G401 (cell line): ENCODE results near the gene CERKL. TPM values are rescaled to one million over a fixed set of nuclear protein-coding genes. Genes with fewer than 3 reads are reported as not detected.

Source experiments
- DNase-seq: peaks from one replicate; pipeline ENCODE4 v3.0.0-alpha.2; 2015; ENCODE audit warnings: low spot score
- in situ Hi-C: cut with HindIII; loops from 2 replicates; pipeline ENCODE4 v1.10.0; 2016; ENCODE audit warnings: low sequenced_read_pairs, mixed read lengths
- total RNA-seq: library from RNA; depleted of rRNA; stranded (reverse); fragments of >200 nt; shearing (Covaris generic); gene quantifications from 2 replicates; pipeline ENCODE4 v1.2.3, GENCODE V29; 2014

The CERKL gene
- total RNA-seq, 1 experiment from 2014 or later: not detected

DNA sequence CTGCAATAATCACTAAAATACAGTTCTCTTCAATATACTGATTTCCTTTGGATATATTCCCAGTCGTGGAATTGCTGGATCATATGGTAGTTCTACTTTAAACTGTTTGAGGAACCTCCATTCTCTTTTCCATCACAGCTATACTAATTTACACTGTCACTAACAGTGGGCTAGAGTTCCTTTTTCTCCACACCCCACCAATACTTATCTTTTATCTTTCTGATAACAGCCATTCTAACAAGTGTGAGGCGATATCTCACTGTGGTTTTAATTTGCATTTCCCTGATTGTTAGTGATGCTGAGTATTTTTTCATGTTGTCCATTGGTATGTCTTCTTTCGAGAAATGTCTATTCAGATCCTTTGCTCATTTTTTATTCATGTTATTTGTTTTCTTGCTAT lies 68.4 kb downstream of the CERKL start:
- in situ Hi-C loops: no loop called here

GRCh38 chr2:181586569-181587081 lies 70.3 kb downstream of the CERKL start:
- in situ Hi-C loops: no loop called here
- peak; percentile 52 for DNase-seq

More for the DNA sequence above, 68.4 kb downstream of the CERKL start:
- no peak for DNase-seq

GRCh38 chr2:181585732-181586131 lies 71.2 kb downstream of the CERKL start:
- peak; percentile 67 for DNase-seq
- in situ Hi-C loops: no loop called here

DNA sequence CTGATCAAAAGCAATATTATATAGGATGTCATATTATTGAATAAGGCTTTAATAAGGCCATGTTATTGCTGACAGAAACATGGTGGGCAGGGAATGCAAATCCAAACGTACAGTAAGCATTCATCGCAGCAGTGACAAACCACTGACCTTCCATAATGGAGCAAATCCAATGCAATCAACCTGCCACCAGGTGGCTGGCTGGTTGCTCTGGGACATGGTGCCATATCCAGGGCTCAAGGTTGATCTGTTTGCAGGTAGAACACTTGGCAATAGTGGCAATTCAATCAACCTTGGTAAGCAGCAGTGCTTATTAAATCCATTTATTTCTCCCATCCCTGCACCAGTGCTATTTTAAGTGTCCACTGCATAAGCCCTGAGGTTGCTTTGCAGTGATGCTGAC lies 75.4 kb downstream of the CERKL start:
- peak; percentile 39 for DNase-seq
- in situ Hi-C loops: no loop called here

DNA sequence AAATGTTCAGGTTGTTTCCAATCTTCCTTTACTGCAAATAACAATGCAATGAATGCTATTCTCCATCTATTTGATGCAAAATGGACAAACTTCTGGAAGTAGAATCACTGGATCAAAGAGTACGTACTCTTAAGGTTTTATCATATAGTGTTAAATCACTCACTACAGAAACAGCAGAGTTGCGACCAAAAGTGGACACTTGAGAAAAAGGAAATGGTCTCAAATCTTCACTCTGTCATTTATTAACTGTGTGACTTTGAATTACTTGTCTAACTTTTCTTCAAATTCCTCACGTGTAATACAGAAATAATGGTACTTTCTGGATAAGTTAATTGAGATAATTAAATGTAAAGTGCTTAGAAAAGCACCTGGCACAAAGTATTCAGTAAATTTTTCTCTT lies 78.1 kb downstream of the CERKL start:
- in situ Hi-C loops: no loop called here
- DNase-seq: no peak

DNA sequence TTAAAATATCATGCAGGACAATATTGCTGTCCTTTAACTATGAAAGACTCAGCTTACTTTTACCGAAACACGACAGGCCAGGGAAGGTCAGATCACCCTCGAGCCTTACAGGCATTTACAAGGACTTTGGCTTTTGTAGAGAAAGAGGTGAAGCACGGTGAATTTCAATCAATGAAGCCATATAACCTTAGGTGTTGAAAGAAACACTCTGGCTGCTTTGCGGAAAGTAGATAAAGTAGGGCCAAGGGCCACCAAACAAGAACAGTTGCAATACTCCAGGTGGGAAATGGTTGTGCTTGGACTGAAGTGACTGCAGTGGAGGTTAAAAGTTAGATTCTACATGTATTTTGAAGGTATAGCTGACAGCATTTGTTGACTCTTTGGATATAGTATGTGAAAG lies 80.5 kb downstream of the CERKL start:
- in situ Hi-C loops: no loop called here
- DNase-seq: no peak

DNA sequence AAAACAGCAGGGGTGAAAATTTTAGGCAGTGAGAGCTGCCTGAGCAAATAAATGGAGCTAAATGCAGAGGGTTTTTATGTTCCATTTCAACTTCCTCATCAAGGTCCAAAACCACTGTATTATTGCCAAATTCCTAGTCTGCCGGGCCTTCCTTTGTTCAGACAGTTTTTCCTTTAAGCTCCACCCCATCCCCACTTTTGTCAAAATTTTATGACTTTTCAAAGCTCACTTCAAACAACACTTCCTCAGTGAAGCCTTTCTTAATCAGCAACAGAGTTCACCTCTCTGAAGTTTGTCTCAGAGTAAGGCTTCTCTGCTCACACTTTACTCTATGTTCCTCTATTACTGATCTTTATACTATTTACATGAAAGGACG lies 81.3 kb downstream of the CERKL start:
- DNase-seq: peak; percentile 44
- in situ Hi-C loops: no loop called here

GRCh38 chr2:181575024-181575649 lies 81.8 kb downstream of the CERKL start:
- peak; percentile 87 for DNase-seq
- in situ Hi-C loops: no loop called here

DNA sequence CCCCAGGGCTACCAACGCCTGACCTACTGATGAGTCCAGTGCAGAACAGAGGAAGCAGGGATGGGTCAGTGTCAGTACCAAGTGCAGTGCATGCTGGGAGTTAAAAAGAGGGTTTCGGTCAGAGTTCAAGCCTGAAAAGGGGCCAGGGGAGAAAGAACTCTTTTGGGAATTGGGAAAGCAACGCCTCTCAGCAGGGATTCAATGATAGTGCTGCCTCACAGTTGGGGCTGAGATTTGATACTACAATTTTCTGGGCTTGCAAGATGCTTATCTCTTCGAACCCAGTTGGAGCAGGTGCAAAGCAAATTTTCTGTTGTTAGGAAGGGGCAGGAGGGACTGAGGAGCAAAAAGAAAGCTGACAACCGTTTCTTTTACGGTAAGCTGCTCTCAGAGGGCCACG lies 82.6 kb downstream of the CERKL start:
- peak; percentile 51 for DNase-seq
- in situ Hi-C loops: no loop called here

DNA sequence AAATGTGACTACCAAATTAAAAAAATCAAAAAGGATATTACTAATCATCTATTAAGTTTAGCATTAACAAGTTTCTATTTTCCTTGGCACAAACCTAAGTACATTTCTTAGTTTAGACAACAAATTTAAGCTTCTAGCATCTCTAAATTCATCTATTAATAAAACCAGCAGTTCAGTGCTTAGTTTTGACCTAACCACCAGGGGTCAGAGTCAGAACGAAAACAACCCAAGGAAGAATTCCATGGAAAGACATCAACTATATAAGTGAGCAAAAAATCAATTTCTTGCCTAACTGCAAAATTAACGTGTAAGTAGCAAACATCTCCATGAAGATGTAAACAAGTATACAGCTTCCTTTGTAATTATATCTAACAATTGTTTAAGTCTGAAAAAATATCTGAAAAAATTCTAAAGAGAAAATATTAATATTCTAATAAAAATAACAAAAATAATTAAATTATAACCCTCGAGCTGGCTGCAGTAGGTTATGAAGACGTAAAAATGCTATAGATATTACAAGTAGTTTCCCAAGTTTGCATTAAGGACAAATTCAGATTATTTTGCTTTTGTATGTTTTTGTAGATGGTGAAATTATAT lies 83.7 kb downstream of the CERKL start:
- in situ Hi-C loops: no loop called here
- DNase-seq: peak; percentile 80

DNA sequence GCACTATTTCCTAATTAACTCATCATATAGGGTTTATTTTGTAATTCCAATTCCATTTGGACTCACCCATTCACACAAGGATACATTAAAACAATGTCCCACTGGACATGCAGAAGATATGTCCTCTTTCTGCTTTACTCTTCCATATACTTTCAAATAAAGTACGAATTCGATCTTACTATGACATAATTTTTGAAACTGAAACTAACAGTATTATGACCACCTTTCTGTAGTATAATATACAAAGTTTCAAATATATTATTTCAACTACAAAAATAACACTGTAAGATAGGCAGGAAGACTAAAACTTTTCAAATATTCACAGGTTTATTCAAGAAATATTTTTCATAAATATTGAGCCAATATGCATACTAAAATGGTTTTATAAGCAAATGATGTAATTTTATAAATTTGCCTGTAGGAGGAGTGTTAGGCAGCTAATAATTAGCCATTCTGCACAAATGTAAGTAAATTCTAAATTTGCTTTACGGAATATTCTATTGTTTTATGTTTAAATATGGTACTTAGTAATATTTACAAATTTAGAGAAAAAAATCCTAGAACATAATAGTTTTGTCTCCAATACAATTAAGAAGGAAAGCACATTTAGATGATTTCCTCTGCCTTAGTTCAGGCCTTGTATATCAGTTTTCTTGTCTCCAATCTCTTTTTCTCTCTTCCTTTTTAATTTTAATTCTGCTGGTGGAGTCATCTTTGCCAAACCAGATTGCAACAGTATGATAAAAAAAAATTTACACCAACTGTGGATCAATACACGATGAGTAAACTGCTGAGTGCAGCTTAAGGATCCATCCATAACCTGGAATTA lies 85.9 kb downstream of the CERKL start:
- in situ Hi-C loops: no loop called here

GRCh38 chr2:181570059-181570458 lies 86.8 kb downstream of the CERKL start:
- in situ Hi-C loops: no loop called here
- DNase-seq: no peak

More for the DNA sequence above, 85.9 kb downstream of the CERKL start:
- peak; percentile 51 for DNase-seq

DNA sequence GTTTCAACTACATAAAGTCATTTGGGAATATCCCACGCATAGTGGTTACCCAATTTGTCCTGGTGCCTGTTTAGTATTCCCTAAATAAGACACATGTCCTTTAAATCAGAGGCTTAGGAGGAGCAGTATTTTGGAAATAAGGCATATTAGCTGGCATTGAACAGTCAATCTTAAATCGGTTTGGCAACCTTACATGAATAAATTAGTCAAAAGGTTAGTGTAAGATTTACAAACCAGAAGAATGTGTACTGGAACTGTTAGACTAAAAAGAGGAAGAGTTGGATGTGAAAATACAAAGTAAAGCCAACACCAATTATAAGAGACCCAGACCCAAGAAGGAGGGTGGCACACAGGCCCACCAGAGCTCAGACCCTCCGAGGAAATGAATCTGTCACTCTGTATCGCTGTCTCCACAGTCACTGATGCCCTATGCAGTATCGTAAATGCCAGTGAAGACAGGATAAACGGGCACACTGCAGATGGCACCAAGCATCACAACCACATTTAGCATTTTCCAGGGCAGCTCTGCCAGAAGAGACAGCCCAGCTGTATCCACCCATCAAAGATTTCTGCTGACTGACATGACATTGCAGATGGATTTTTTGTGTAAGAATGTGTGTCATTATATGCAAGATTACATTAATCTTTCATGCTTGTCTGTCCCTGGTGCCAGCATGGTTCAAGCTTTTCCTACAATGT lies 90.4 kb downstream of the CERKL start:
- DNase-seq: peak; percentile 83
- in situ Hi-C loops: no loop called here

DNA sequence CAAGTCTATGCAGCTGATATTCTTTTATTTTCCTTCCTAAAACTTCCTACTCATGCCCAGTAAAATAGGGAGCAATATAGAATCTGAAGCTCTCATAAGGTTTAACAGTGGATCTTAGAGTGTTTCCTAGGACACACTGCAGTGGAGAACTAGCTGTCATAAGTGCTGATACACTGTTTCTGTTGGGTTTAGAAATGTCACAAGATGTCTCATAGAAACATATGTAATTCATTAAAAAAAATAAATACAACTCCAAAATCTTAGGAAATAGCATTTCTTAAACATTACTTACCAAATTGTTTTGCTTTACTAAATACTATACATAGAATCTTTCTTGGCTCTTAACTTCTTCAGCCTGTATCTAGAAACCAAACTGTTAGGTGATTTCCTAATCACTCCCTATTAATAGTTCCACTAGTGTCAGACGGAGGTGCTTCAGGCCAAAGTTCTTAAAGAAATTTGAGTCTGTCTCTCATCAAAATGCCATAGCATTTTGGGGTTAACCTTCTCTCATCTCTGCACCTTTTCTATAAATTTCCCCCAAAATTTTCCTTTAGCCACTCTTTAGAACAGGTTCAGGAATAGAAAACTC lies 93.7 kb downstream of the CERKL start:
- in situ Hi-C loops: no loop called here
- DNase-seq: no peak

- in situ Hi-C loops: no loop called here
- no peak for DNase-seq
Measured at GRCh38 chr2:181558371-181558770, 98.5 kb downstream of the CERKL start.

- in situ Hi-C loops: no loop called here
- DNase-seq: no peak
Measured at GRCh38 chr2:181554061-181554830, 102.7 kb downstream of the CERKL start.

GRCh38 chr2:181553244-181553643 lies 103.7 kb downstream of the CERKL start:
- in situ Hi-C loops: no loop called here
- DNase-seq: no peak

- DNase-seq: no peak
- in situ Hi-C loops: no loop called here
Measured at GRCh38 chr2:181552808-181553207, 104.1 kb downstream of the CERKL start.

GRCh38 chr2:181546086-181546485 lies 110.8 kb downstream of the CERKL start:
- in situ Hi-C loops: no loop called here
- no peak for DNase-seq
